ENCODE data around the gene TPRX2. TPM values are rescaled to one million over a fixed set of nuclear protein-coding genes. Genes with fewer than 3 reads are reported as not detected.
"Not testable (repeated sequence)": the region's sequence is repeated elsewhere in the genome, so short reads cannot be mapped to it uniquely, and the experiment has no call there.

Gene TPRX2
- polyA plus RNA-seq (2011; rRNA removed) (not detected in 2 replicates), polyA plus RNA-seq (2017; fragmentation: RNase III; extraction: RNeasy Plus Mini Kit Qiagen cat#74134 plus additional on column Dnase treatment) (not detected in 3 replicates), polyA minus RNA-seq (2011; rRNA and poly(A)+ RNA removed) (not detected in 2 replicates)
- not detected in 2 replicates for polyA plus RNA-seq (2012; cell fraction: cytosol; rRNA removed)
- not detected in 2 replicates for polyA plus RNA-seq (2012; cell fraction: nucleus; rRNA removed)

DNA sequence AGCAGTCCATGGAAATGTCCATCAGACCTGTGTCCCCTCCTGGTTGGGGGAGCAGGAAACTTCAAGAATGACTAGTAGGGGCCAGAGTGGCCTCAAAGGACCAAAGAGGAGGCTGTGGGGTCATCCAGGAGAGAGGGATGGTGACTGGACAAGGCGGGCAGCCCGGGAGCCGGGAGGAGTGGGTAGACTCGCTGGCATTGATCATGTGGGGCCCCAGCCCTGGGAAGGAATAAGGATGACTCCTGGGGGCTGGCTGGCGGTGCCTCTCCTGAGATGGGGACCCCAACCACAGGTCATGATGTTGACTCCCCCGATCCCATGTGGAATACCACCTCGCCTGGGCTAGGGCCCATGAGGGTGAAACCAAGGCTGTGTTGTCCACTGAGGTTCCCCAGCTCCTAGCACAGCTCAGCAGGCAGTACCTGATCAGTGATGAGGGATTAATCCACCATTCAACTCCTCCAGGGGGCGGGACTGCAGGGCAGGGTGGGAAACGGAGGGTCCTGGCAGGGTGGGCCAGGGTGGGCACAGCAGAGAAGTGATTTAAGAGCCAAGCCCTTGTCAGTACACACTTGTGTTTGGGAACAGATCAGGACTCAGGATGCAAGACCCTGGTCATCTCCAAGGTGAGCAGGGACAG lies at the start of gene TPRX2:
Gene TPRX2, plus strand, starts transcription at position 590 of the 640 bp plus-strand sequence. Its CDS starts 12 bp downstream, at position 602.
- FAIRE-seq: peak; percentile 7
- H3K9me3 ChIP-seq; POLR2A ChIA-PET; H3K4me3 ChIP-seq; DNase-seq (ENCODE audit: low read depth in 1 of 2, low spot score in 1 of 2); H3K4me1 ChIP-seq: not testable (repeated sequence)
- CTCF ChIA-PET: interaction anchor here (1.7 to 22.4 kb wide), 3 partner anchors 7 to 13 kb away, joined by 5 to 330 read pairs (median 16); no protein-coding TSS in a partner anchor
- 75% methylated on average over 8 of the region's 9 CpGs for WGBS (ENCODE audit: missing lambda C conversion rate)
- Histone ChIP-seq H3K27ac (peak within 1 kb of the TSS in 1 of 2 experiments; percentile 25; a peak in 1 of 6 replicates), H3K4me2 (0 out of 3 replicates have a peak within 1 kb of the TSS, but pooled peaks have one; percentile 31)
- ATAC-seq: peak; percentile 13 to 21; a peak in 3 of 6 replicates

DNA sequence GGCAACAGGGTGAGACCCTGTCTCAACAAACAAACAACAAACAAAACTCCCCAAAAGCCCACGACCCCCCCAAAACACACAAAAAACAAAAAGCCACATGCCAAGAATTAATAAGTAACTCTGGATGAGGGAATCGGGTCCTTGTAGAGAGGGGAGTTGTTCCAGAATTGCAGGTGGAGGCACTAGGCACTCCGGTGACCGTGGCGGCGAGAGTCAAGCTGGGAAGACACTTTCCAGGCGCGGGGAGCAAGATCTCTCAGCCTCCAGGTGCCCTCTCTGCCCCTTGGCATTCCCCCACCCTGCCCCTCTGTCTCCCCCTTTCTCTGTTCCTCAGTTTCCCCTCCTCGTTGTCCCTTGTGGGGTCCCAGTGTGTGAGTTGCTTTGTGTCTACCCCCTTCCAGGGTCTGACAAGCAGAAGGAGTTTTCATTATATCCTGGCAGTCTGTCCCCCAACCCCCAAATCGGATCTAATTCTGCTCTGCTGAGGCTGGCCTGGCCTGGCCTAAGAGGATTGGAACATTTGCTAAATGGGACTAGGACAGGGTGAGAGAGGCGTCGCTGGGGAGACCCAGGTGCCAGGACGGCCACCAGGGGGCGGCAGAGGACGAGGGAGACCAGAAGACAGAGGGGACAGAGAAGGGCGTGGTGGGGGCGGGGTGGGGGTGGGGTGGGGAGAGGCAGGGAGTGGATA lies 45.6 kb upstream of the TPRX2 start:
- POLR2A ChIA-PET: no interaction called here
- Histone ChIP-seq H3K27ac (no peak overlapping the region), H3K4me2 (peak overlapping the region; percentile 25; the same call in 2 of the 3 replicates), H3K4me1 (no peaks in the 10 kb centered on the region; the same call in 2 of the 3 replicates), H3K9me3 (no peaks in the 10 kb centered on the region), H3K4me3 (no peak overlapping the region)
- no peak for FAIRE-seq
- peak; percentile 95 to 97 for ATAC-seq
- DNase-seq (ENCODE audit: low read depth in 1 of 2, low spot score in 1 of 2): peak; percentile 70 to 85
- TF ChIP-seq POLR2AphosphoS2 (conservative IDR thresholded peaks at IDR 0.05; ENCODE audit: low read length) (no peak), CBX8 (IDR thresholded peaks at IDR 0.05) (no peak), SMC3 (IDR thresholded peaks at IDR 0.05) (peak; percentile 61), RAD21 (conservative IDR thresholded peaks at IDR 0.05 in 1 of 2, IDR thresholded peaks at IDR 0.05 in 1 of 2) (peak; percentile 54 to 63), HDAC2 (IDR thresholded peaks at IDR 0.05) (no peak), CEBPB (IDR thresholded peaks at IDR 0.05) (no peak)
- TF ChIP-seq, protein P1, sequence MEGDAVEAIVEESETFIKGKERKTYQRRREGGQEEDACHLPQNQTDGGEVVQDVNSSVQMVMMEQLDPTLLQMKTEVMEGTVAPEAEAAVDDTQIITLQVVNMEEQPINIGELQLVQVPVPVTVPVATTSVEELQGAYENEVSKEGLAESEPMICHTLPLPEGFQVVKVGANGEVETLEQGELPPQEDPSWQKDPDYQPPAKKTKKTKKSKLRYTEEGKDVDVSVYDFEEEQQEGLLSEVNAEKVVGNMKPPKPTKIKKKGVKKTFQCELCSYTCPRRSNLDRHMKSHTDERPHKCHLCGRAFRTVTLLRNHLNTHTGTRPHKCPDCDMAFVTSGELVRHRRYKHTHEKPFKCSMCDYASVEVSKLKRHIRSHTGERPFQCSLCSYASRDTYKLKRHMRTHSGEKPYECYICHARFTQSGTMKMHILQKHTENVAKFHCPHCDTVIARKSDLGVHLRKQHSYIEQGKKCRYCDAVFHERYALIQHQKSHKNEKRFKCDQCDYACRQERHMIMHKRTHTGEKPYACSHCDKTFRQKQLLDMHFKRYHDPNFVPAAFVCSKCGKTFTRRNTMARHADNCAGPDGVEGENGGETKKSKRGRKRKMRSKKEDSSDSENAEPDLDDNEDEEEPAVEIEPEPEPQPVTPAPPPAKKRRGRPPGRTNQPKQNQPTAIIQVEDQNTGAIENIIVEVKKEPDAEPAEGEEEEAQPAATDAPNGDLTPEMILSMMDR (IDR thresholded peaks at IDR 0.05): peak; percentile 80
- 24% methylated on average over 17 of the region's 17 CpGs for WGBS (ENCODE audit: missing lambda C conversion rate)
- CTCF ChIA-PET: interaction anchor here (0.6 to 7.4 kb wide), 23 partner anchors 8 to 311 kb away, joined by 3 to 42 read pairs (median 5); partner anchors contain the start of genes CRX and EHD2

DNA sequence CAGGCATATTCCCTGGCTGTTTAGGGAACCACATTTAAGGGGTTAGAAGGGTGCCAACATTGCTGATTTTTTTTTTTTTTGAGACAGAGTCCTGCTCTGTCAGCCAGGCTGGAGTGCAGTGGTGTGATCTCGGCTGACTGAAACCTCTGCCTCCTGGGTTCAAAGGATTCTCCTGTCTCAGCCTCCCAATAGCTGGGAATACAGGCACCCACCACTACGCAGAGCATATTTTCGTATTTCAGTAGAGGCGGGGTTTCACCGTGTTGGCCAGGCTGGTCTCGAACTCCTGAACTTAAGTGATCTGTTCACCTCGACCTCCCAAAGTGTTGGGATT lies 45.1 kb upstream of the TPRX2 start:
- ChIA-PET POLR2A (no interaction called here), CTCF (interaction anchor here (0.6 to 7.4 kb wide), 23 partner anchors 8 to 380 kb away, joined by 3 to 42 read pairs (median 5); partner anchors contain the start of gene EHD2)
- no peak for FAIRE-seq
- DNase-seq (ENCODE audit: low read depth in 1 of 2, low spot score in 1 of 2): no peak
- no peak overlapping the region for H3K27ac ChIP-seq
- no peaks in the 10 kb centered on the region; the same call in 2 of the 3 replicates for H3K4me1 ChIP-seq
- H3K4me2 ChIP-seq: peak overlapping the region; percentile 25; the same call in 2 of the 3 replicates
- 25% methylated on average over 7 of the region's 7 CpGs for WGBS (ENCODE audit: missing lambda C conversion rate)
- TF ChIP-seq, protein P2, sequence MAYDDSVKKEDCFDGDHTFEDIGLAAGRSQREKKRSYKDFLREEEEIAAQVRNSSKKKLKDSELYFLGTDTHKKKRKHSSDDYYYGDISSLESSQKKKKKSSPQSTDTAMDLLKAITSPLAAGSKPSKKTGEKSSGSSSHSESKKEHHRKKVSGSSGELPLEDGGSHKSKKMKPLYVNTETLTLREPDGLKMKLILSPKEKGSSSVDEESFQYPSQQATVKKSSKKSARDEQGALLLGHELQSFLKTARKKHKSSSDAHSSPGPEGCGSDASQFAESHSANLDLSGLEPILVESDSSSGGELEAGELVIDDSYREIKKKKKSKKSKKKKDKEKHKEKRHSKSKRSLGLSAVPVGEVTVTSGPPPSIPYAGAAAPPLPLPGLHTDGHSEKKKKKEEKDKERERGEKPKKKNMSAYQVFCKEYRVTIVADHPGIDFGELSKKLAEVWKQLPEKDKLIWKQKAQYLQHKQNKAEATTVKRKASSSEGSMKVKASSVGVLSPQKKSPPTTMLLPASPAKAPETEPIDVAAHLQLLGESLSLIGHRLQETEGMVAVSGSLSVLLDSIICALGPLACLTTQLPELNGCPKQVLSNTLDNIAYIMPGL (CRISPR knock-in tag; IDR thresholded peaks at IDR 0.05; ENCODE audit: borderline replicate concordance): no peak
- TF ChIP-seq, protein P1 (IDR thresholded peaks at IDR 0.05): peak; percentile 31
- TF ChIP-seq RAD21 (conservative IDR thresholded peaks at IDR 0.05 in 1 of 2, IDR thresholded peaks at IDR 0.05 in 1 of 2): 0 out of 5 replicates have a peak, but pooled peaks of 1 of the 2 experiments have one; percentile 9
- no peaks in the 10 kb centered on the region for H3K9me3 ChIP-seq
- peak in 1 of 2 experiments; percentile 52; a peak in 3 of 6 replicates for ATAC-seq
- no peak overlapping the region for H3K4me3 ChIP-seq

GRCh38 chr19:47816270-47816669 lies 42.8 kb upstream of the TPRX2 start:
- not testable (repeated sequence) for H3K9me3 ChIP-seq; H3K4me2 ChIP-seq; H3K4me3 ChIP-seq; H3K27ac ChIP-seq; DNase-seq (ENCODE audit: low read depth in 1 of 2, low spot score in 1 of 2); ATAC-seq; H3K4me1 ChIP-seq; FAIRE-seq
- 83% methylated on average over 8 of the region's 8 CpGs for WGBS (ENCODE audit: missing lambda C conversion rate)
- ChIA-PET POLR2A (interaction anchor here (0.6 kb wide), 1 partner anchor 46 kb away, joined by 4 read pairs; no protein-coding TSS in a partner anchor), CTCF (interaction anchor here (0.6 to 7.4 kb wide), 6 partner anchors 22 to 380 kb away, joined by 3 to 42 read pairs (median 6); no protein-coding TSS in a partner anchor)

DNA sequence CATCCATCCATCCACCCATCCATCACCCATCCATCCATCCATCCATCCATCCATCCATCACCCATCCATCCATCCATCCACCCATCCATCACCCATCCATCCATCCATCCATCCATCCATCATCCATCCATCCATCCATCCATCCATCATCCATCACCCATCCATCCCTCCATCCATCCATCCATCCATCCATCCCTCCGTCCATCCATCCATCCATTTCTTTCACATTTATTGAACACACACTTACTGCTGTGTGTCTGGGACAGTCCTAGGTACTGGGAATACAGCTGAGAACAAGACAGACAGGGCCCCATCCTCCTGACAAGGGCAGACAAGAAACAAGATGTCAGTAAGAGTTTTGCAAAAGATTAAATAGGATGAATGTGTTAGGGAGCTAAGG lies 40.8 kb upstream of the TPRX2 start:
- CTCF ChIA-PET: interaction anchor here (1.3 to 7.4 kb wide), 2 partner anchors 19 to 45 kb away, joined by 3 to 42 read pairs; no protein-coding TSS in a partner anchor
- FAIRE-seq; POLR2A ChIA-PET; H3K27ac ChIP-seq; DNase-seq (ENCODE audit: low read depth in 1 of 2, low spot score in 1 of 2); H3K4me1 ChIP-seq; H3K4me2 ChIP-seq; H3K9me3 ChIP-seq; ATAC-seq; H3K4me3 ChIP-seq: not testable (repeated sequence)
- 52% methylated on average over 1 of the region's 1 CpG for whole genome bisulfite sequencing (ENCODE audit: missing lambda C conversion rate)
